ENCODE results near the gene SLC6A17. TPM values are rescaled to one million over a fixed set of nuclear protein-coding genes. Genes with fewer than 3 reads are reported as not detected.

Gene SLC6A17
- total RNA-seq, 1 experiment from 2014 or later: 0.17 TPM

- no peak overlapping the region for H2BK12ac ChIP-seq (ENCODE audit: insufficient read length, low read depth, low read length)
- no CpG with 5 or more reads among the region's 37 CpGs for WGBS (ENCODE audit: extremely low coverage, insufficient read length, low lambda C conversion rate)
- H2BK5ac ChIP-seq (ENCODE audit: insufficient read length, low read length): no peak overlapping the region
- H2BK15ac ChIP-seq (ENCODE audit: low read depth, low read length): no peak overlapping the region
- no peak for TF ChIP-seq CTCF (conservative IDR thresholded peaks at IDR 0.05)
- H3K56ac ChIP-seq (ENCODE audit: insufficient read length, low read depth, low read length): no peak overlapping the region
- H3K79me2 ChIP-seq (ENCODE audit: insufficient read depth, low read length): no peaks in the 10 kb centered on the region
- Mint-ChIP-seq H3K9me3 (no peaks in the 10 kb centered on the region; a peak in 2 of 5 replicates), H3K27ac (no peak overlapping the region), H3K27me3 (ENCODE audit: low read depth) (peaks cover 54% of the 10 kb centered on the region), H3K36me3 (ENCODE audit: insufficient read depth in 1 of 3, low read depth in 3 of 3) (0 out of 7 replicates have a peak, but pooled peaks cover 0 to 1% (median 0%) of the 10 kb centered on the region in 3 experiments), H3K4me3 (peak overlapping the region; percentile 38 to 67), H3K4me1 (peaks cover 5 to 12% of the 10 kb centered on the region in 2 experiments; a peak in 3 of 4 replicates)
- H3K27ac ChIP-seq (ENCODE audit: insufficient read length, low read depth, low read length): no peak overlapping the region
- no peaks in the 10 kb centered on the region for H3K9me3 ChIP-seq (ENCODE audit: control insufficient read depth, low read depth, low read length)
- peak overlapping the region; percentile 78 for H3K4me2 ChIP-seq (ENCODE audit: insufficient read depth, insufficient read length, low read length)
- no peak overlapping the region for H3K18ac ChIP-seq (ENCODE audit: insufficient read length, low read depth, low read length)
- H2BK20ac ChIP-seq (ENCODE audit: low read depth, low read length, poor library complexity, severe bottlenecking): no peak overlapping the region
- no peak overlapping the region for H3K14ac ChIP-seq (ENCODE audit: insufficient read depth, low read length)
- H3K79me1 ChIP-seq (ENCODE audit: insufficient read depth, low read depth, low read length, poor library complexity, severe bottlenecking): no peaks in the 10 kb centered on the region
- no peak overlapping the region for H3K23ac ChIP-seq (ENCODE audit: insufficient read length, low read depth, low read length)
- H4K20me1 ChIP-seq (ENCODE audit: control insufficient read depth, insufficient read depth, insufficient read length): peaks cover 3% of the 10 kb centered on the region
- H2AFZ ChIP-seq (ENCODE audit: low read length): no peak overlapping the region
- no peak overlapping the region for H3K4ac ChIP-seq (ENCODE audit: low read depth, low read length)
- H4K8ac ChIP-seq (replicated peaks; ENCODE audit: insufficient read length, low read depth, low read length): no peak overlapping the region
- H2BK120ac ChIP-seq (ENCODE audit: low read depth, low read length, poor library complexity, severe bottlenecking): no peak overlapping the region
- no peaks in the 10 kb centered on the region for H3K4me1 ChIP-seq (ENCODE audit: insufficient read depth, low read length)
- H2AK5ac ChIP-seq (ENCODE audit: insufficient read length, low read length): no peak overlapping the region
- no peak overlapping the region for H3K9ac ChIP-seq (ENCODE audit: extremely low read depth, insufficient read length, low read length)
- peak; percentile 35 for DNase-seq
- H4K5ac ChIP-seq (ENCODE audit: insufficient read length, low read depth, low read length): no peak overlapping the region
- H3T11ph ChIP-seq (ENCODE audit: low read length): no peak overlapping the region
- H3K23me2 ChIP-seq (ENCODE audit: insufficient read length, low read depth, low read length, poor library complexity, severe bottlenecking): peaks cover 13% of the 10 kb centered on the region
- H3K27me3 ChIP-seq (ENCODE audit: insufficient read depth, low read length): peaks cover 38% of the 10 kb centered on the region
- H4K91ac ChIP-seq (ENCODE audit: insufficient read length, low read depth, low read length): no peak overlapping the region
These were observed 928 bp downstream of the SLC6A17 start for GRCh38 chr1:110151175-110151669.

Data from H9 (cell line).